ENCODE measurements around the gene KAT2B. TPM values are rescaled to one million over a fixed set of nuclear protein-coding genes. Genes with fewer than 3 reads are reported as not detected.

The KAT2B gene
- total and polyA plus RNA-seq, 2 of the 13 experiments (the other 11 are each of a cell fraction or from before 2014, with no cell fraction given) = 0.97 to 1.7 TPM

DNA sequence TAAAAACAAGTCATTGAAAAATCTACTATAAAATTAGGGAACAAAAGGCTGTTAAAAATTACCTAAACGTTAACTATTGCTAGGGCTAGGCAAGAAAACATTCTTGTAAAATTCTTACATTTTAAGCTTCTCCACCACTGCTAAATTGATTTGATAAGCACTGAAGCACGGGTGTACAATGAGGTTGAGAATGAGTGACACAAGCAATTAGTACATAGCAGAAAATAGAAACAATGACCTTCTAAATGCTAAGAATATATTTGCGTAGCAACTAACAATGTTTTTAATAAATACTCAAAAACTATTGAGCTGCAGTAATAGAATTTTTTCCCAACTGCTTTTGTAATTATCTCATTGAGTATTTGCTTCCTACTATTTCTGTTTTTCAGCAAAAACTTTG, 141.0 kb downstream of the KAT2B start:
- in situ Hi-C loops (cut with HindIII; ENCODE audit: extremely low pct_ligation_motif_present, low pct_unique_long_range_greater_than_20kb) = no loop called here
- TF ChIP-seq TP53 (CRISPR knock-in tag; conservative IDR thresholded peaks at IDR 0.05) = no peak
- peaks cover 23% of the 10 kb centered on the region for H3K79me2 ChIP-seq (ENCODE audit: insufficient read depth, low read length)
- no TSS peak for BruUV-seq (replicated peaks)
- FAIRE-seq = no peak
- intact Hi-C loops (cut with micrococcal nuclease; ENCODE audit: unreplicated experiment) = loop anchor here (10.0 kb wide), 1 partner anchor 236 kb away; the partner anchor contains the start of gene RAB5A
- H4K20me1 ChIP-seq (ENCODE audit: insufficient read depth, low read length) = no peaks in the 10 kb centered on the region
- H3K4me2 ChIP-seq (ENCODE audit: low read depth, low read length) = no peak overlapping the region
- no peak overlapping the region for H3K9ac ChIP-seq (ENCODE audit: insufficient read depth, low read depth, low read length)
- H3K9me3 ChIP-seq (ENCODE audit: low read length) = no peaks in the 10 kb centered on the region
- DNase-seq (ENCODE audit: low spot score) = no peak
- no peak overlapping the region for H3K4me3 ChIP-seq (replicated peaks in 1 of 3; ENCODE audit: insufficient read depth in 1 of 3, low read depth in 2 of 3, low read length in 3 of 3)
- ATAC-seq = no peak
- no peak overlapping the region for H2AFZ ChIP-seq (ENCODE audit: low read length)
- POLR2A ChIA-PET = no interaction called here
- peaks cover 10% of the 10 kb centered on the region for H3K4me1 ChIP-seq (ENCODE audit: insufficient read depth, low read length)
- H3K27me3 ChIP-seq (ENCODE audit: control insufficient read depth in 1 of 2, insufficient read depth in 2 of 2, low read length in 2 of 2) = no peaks in the 10 kb centered on the region; a peak in 1 of 5 replicates
- peaks cover 2 to 45% of the 10 kb centered on the region in 2 experiments; a peak in 3 of 5 replicates for H3K36me3 ChIP-seq (replicated peaks in 1 of 2; ENCODE audit: control insufficient read depth in 1 of 2, insufficient read depth in 2 of 2, low read length in 2 of 2)
- 94% methylated on average over 3 of the region's 3 CpGs for WGBS (ENCODE audit: low lambda C conversion rate)
- CTCF ChIA-PET (ENCODE audit: low intra/inter-chr PET ratio, low total read pairs) = no interaction called here
- no peak overlapping the region for H3K27ac ChIP-seq (ENCODE audit: extremely low read length, insufficient read depth, low read length)

DNA sequence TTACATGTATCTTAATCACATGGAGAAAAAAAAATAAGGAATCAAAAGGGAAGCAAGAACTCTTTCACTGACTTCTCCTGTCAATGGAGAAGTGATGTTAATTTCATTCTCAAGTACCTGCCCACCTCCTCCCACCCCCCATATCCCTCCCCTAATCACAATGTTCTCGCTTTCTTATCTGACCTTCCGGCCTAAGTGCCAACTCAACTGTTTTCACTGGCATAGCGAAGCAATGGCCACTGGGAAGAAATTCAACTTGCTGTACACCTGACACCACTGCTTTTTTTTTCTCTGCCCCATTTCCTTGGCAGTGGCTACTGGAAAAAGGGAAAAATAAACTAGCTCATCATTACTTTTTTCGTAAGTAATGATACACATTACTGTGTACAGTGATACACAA, 142.0 kb downstream of the KAT2B start:
- Histone ChIP-seq H3K4me1 (ENCODE audit: insufficient read depth, low read length) (peaks cover 12% of the 10 kb centered on the region), H3K4me3 (replicated peaks in 1 of 3; ENCODE audit: insufficient read depth in 1 of 3, low read depth in 2 of 3, low read length in 3 of 3) (no peak overlapping the region), H2AFZ (ENCODE audit: low read length) (no peak overlapping the region), H3K27me3 (ENCODE audit: control insufficient read depth in 1 of 2, insufficient read depth in 2 of 2, low read length in 2 of 2) (no peaks in the 10 kb centered on the region; a peak in 1 of 5 replicates), H3K36me3 (replicated peaks in 1 of 2; ENCODE audit: control insufficient read depth in 1 of 2, insufficient read depth in 2 of 2, low read length in 2 of 2) (peaks cover 2 to 45% of the 10 kb centered on the region in 2 experiments; a peak in 3 of 5 replicates), H3K9ac (ENCODE audit: insufficient read depth, low read depth, low read length) (no peak overlapping the region), H3K4me2 (ENCODE audit: low read depth, low read length) (no peak overlapping the region), H4K20me1 (ENCODE audit: insufficient read depth, low read length) (no peaks in the 10 kb centered on the region), H3K27ac (ENCODE audit: extremely low read length, insufficient read depth, low read length) (no peak overlapping the region), H3K9me3 (ENCODE audit: low read length) (no peaks in the 10 kb centered on the region), H3K79me2 (ENCODE audit: insufficient read depth, low read length) (peaks cover 23% of the 10 kb centered on the region)
- POLR2A ChIA-PET = no interaction called here
- WGBS (ENCODE audit: low lambda C conversion rate) = 92% methylated on average over 4 of the region's 4 CpGs
- CTCF ChIA-PET (ENCODE audit: low intra/inter-chr PET ratio, low total read pairs) = no interaction called here
- in situ Hi-C loops (cut with HindIII; ENCODE audit: extremely low pct_ligation_motif_present, low pct_unique_long_range_greater_than_20kb) = no loop called here
- ATAC-seq (no peak), DNase-seq (ENCODE audit: low spot score) (no peak), FAIRE-seq (no peak)
- intact Hi-C loops (cut with micrococcal nuclease; ENCODE audit: unreplicated experiment) = loop anchor here (10.0 kb wide), 1 partner anchor 237 kb away; the partner anchor contains the start of gene RAB5A
- no TSS peak for BruUV-seq (replicated peaks)
- TF ChIP-seq PHB2 (IDR thresholded peaks at IDR 0.05; ENCODE audit: partially characterized antibody) = no peak
- no peak for TF ChIP-seq GMEB1 (CRISPR knock-in tag; IDR thresholded peaks at IDR 0.05; ENCODE audit: borderline replicate concordance)
- no peak for TF ChIP-seq MTA1 (CRISPR knock-in tag; IDR thresholded peaks at IDR 0.05; ENCODE audit: borderline replicate concordance)
- TF ChIP-seq, protein P1, sequence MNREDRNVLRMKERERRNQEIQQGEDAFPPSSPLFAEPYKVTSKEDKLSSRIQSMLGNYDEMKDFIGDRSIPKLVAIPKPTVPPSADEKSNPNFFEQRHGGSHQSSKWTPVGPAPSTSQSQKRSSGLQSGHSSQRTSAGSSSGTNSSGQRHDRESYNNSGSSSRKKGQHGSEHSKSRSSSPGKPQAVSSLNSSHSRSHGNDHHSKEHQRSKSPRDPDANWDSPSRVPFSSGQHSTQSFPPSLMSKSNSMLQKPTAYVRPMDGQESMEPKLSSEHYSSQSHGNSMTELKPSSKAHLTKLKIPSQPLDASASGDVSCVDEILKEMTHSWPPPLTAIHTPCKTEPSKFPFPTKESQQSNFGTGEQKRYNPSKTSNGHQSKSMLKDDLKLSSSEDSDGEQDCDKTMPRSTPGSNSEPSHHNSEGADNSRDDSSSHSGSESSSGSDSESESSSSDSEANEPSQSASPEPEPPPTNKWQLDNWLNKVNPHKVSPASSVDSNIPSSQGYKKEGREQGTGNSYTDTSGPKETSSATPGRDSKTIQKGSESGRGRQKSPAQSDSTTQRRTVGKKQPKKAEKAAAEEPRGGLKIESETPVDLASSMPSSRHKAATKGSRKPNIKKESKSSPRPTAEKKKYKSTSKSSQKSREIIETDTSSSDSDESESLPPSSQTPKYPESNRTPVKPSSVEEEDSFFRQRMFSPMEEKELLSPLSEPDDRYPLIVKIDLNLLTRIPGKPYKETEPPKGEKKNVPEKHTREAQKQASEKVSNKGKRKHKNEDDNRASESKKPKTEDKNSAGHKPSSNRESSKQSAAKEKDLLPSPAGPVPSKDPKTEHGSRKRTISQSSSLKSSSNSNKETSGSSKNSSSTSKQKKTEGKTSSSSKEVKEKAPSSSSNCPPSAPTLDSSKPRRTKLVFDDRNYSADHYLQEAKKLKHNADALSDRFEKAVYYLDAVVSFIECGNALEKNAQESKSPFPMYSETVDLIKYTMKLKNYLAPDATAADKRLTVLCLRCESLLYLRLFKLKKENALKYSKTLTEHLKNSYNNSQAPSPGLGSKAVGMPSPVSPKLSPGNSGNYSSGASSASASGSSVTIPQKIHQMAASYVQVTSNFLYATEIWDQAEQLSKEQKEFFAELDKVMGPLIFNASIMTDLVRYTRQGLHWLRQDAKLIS (CRISPR knock-in tag; IDR thresholded peaks at IDR 0.05) = no peak
- TF ChIP-seq, protein P2, sequence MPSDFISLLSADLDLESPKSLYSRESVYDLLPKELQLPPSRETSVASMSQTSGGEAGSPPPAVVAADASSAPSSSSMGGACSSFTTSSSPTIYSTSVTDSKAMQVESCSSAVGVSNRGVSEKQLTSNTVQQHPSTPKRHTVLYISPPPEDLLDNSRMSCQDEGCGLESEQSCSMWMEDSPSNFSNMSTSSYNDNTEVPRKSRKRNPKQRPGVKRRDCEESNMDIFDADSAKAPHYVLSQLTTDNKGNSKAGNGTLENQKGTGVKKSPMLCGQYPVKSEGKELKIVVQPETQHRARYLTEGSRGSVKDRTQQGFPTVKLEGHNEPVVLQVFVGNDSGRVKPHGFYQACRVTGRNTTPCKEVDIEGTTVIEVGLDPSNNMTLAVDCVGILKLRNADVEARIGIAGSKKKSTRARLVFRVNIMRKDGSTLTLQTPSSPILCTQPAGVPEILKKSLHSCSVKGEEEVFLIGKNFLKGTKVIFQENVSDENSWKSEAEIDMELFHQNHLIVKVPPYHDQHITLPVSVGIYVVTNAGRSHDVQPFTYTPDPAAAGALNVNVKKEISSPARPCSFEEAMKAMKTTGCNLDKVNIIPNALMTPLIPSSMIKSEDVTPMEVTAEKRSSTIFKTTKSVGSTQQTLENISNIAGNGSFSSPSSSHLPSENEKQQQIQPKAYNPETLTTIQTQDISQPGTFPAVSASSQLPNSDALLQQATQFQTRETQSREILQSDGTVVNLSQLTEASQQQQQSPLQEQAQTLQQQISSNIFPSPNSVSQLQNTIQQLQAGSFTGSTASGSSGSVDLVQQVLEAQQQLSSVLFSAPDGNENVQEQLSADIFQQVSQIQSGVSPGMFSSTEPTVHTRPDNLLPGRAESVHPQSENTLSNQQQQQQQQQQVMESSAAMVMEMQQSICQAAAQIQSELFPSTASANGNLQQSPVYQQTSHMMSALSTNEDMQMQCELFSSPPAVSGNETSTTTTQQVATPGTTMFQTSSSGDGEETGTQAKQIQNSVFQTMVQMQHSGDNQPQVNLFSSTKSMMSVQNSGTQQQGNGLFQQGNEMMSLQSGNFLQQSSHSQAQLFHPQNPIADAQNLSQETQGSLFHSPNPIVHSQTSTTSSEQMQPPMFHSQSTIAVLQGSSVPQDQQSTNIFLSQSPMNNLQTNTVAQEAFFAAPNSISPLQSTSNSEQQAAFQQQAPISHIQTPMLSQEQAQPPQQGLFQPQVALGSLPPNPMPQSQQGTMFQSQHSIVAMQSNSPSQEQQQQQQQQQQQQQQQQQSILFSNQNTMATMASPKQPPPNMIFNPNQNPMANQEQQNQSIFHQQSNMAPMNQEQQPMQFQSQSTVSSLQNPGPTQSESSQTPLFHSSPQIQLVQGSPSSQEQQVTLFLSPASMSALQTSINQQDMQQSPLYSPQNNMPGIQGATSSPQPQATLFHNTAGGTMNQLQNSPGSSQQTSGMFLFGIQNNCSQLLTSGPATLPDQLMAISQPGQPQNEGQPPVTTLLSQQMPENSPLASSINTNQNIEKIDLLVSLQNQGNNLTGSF (CRISPR knock-in tag; IDR thresholded peaks at IDR 0.05) = no peak
- TF ChIP-seq RAD51 (IDR thresholded peaks at IDR 0.05; ENCODE audit: borderline replicate concordance) = no peak
- no peak for TF ChIP-seq IKZF1 (IDR thresholded peaks at IDR 0.05)
